ENCODE measurements around the gene NR1I2. TPM values are rescaled to one million over a fixed set of nuclear protein-coding genes. Genes with fewer than 3 reads are reported as not detected.

NR1I2 gene
- total and polyA plus RNA-seq, 9 of the 15 experiments (the other 6 are each of a cell fraction or from before 2014, with no cell fraction given), result not detected

- no peak for FAIRE-seq
- Histone ChIP-seq H3K9ac (ENCODE audit: insufficient read depth in 1 of 2, low read depth in 2 of 2, low read length in 2 of 2) (no peak overlapping the region), H3K4me2 (ENCODE audit: insufficient read depth, low read length) (no peak overlapping the region), H2AFZ (ENCODE audit: low read depth, low read length) (no peak overlapping the region), H3K4me1 (replicated peaks in 1 of 2; ENCODE audit: control insufficient read depth in 2 of 2, insufficient read depth in 2 of 2, low read length in 2 of 2) (no peaks in the 10 kb centered on the region; a peak in 1 of 5 replicates), H3K27me3 (ENCODE audit: control insufficient read depth in 2 of 2, insufficient read depth in 2 of 2, low read length in 2 of 2) (peaks cover 6 to 25% of the 10 kb centered on the region in 2 experiments; a peak in 4 of 5 replicates), H3K9me1 (ENCODE audit: control insufficient read depth, insufficient read depth, low read length) (no peaks in the 10 kb centered on the region), H3K4me3 (no peak overlapping the region), H3K27ac (ENCODE audit: extremely low read depth, low read depth, low read length) (no peak overlapping the region), H4K20me1 (replicated peaks; ENCODE audit: control insufficient read depth, insufficient read depth, low read length) (no peaks in the 10 kb centered on the region), H3K79me2 (ENCODE audit: control insufficient read depth, insufficient read depth, low read length) (no peaks in the 10 kb centered on the region), H3K9me3 (replicated peaks; ENCODE audit: control insufficient read depth, insufficient read depth, low read depth, low read length) (no peaks in the 10 kb centered on the region), H3K36me3 (ENCODE audit: control insufficient read depth, insufficient read depth, low read length) (no peaks in the 10 kb centered on the region)
- no peak for ATAC-seq
- in situ Hi-C loops (cut with MboI) (no loop called here), intact Hi-C loops (cut with micrococcal nuclease) (loop anchor here (10.0 kb wide), 1 partner anchor 61 kb away; no protein-coding TSS in a partner anchor)
- 2% methylated on average over 7 of the region's 8 CpGs for WGBS (ENCODE audit: insufficient coverage, low coverage, missing lambda C conversion rate)
- BruUV-seq (replicated peaks), result no TSS peak
- ChIA-PET POLR2A (interaction anchor here (0.6 to 1.0 kb wide), 3 partner anchors 15 to 658 kb away, joined by 3 read pairs; no protein-coding TSS in a partner anchor), CTCF (ENCODE audit: low intra/inter-chr PET ratio) (no interaction called here)
- no peak for TF ChIP-seq SIN3B (IDR thresholded peaks at IDR 0.05; ENCODE audit: low read depth)
- TF ChIP-seq CSDE1 (IDR thresholded peaks at IDR 0.05), result no peak
- TF ChIP-seq MTA2 (IDR thresholded peaks at IDR 0.05; ENCODE audit: low read depth), result no peak
- no peak for TF ChIP-seq ZNF76 (CRISPR knock-in tag; IDR thresholded peaks at IDR 0.05; ENCODE audit: borderline replicate concordance)
- no peak for TF ChIP-seq FUS (optimal IDR thresholded peaks at IDR 0.05; ENCODE audit: low read depth, low read length)
- TF ChIP-seq HINFP (tag; conservative IDR thresholded peaks at IDR 0.05; ENCODE audit: low read depth), result no peak
- no peak for TF ChIP-seq BRF1 (IDR thresholded peaks at IDR 0.05; ENCODE audit: borderline replicate concordance, extremely low read depth, insufficient read length)
- TF ChIP-seq PHF20 (IDR thresholded peaks at IDR 0.05; ENCODE audit: partially characterized antibody), result no peak
- no peak for TF ChIP-seq SMARCA4 (IDR thresholded peaks at IDR 0.05)
- no peak for DNase-seq (ENCODE audit: extremely low read depth in 1 of 4, low spot score in 3 of 4)
These were observed 33.8 kb downstream of the NR1I2 start for GRCh38 chr3:119815716-119816115.

Data from K562 (cell line).